Loucy (cell line): ENCODE measurements around the gene GUCD1.

Experiments
- H2AFZ ChIP-seq: fragments of 200-600 bp; sonication (generic); 2 replicates; pipeline ENCODE4 v1.6.0; 2016; ENCODE audit warnings: antibody characterized with exemption, mild to moderate bottlenecking, low read length, moderate library complexity
- H3F3A ChIP-seq: fragments of 200-600 bp; 2 replicates; pipeline ENCODE4 v1.6.0; 2016; ENCODE audit warnings: antibody characterized with exemption, low read depth, mild to moderate bottlenecking
- H3K27me3 ChIP-seq: fragments of 200-600 bp; sonication (generic); 2 replicates; pipeline ENCODE4 v1.6.1; 2014; ENCODE audit warnings: low read length, mild to moderate bottlenecking; ENCODE audit not compliant: insufficient read depth, poor library complexity, severe bottlenecking
- H3K36me3 ChIP-seq: fragments of 200-600 bp; sonication (generic); 2 replicates; pipeline ENCODE4 v1.6.1; 2016; ENCODE audit warnings: low read length; ENCODE audit not compliant: insufficient read depth
- H3K4me1 ChIP-seq: fragments of 200-600 bp; sonication (generic); 2 replicates; pipeline ENCODE4 v1.5.1; 2014; ENCODE audit warnings: low read length, mild to moderate bottlenecking; ENCODE audit not compliant: insufficient read depth, poor library complexity, severe bottlenecking
- H3K4me2 ChIP-seq: fragments of 200-600 bp; sonication (generic); 2 replicates; pipeline ENCODE4 v1.6.0; 2014; ENCODE audit warnings: antibody characterized with exemption, low read length, low read depth, mild to moderate bottlenecking; ENCODE audit not compliant: poor library complexity, severe bottlenecking
- H3K4me3 ChIP-seq: fragments of 200-600 bp; sonication (generic); 2 replicates; pipeline ENCODE4 v1.5.1; 2014; ENCODE audit warnings: low read length, mild to moderate bottlenecking, mixed read lengths; ENCODE audit not compliant: poor library complexity, severe bottlenecking
- H3K79me2 ChIP-seq: fragments of 200-600 bp; sonication (generic); 2 replicates; pipeline ENCODE4 v1.6.1; 2014; ENCODE audit warnings: low read length; ENCODE audit not compliant: insufficient read depth
- H3K9ac ChIP-seq: fragments of 200-600 bp; sonication (generic); 2 replicates; pipeline ENCODE4 v1.6.0; 2014; ENCODE audit warnings: mild to moderate bottlenecking, low read depth, low read length, moderate library complexity; ENCODE audit not compliant: poor library complexity, severe bottlenecking
- H3K9me2 ChIP-seq: fragments of 200-600 bp; sonication (generic); replicated peaks from 2 replicates; pipeline ENCODE4 v1.6.1; 2016; ENCODE audit warnings: low read depth, low read length, mixed read lengths
- H3K9me3 ChIP-seq: fragments of 200-600 bp; sonication (generic); 2 replicates; pipeline ENCODE4 v1.6.1; 2014; ENCODE audit warnings: mild to moderate bottlenecking, antibody characterized with exemption, low read length, low read depth; ENCODE audit not compliant: insufficient read depth
- H4K20me1 ChIP-seq: fragments of 200-600 bp; sonication (generic); 2 replicates; pipeline ENCODE4 v1.6.0; 2014; ENCODE audit warnings: antibody characterized with exemption, low read length, mild to moderate bottlenecking; ENCODE audit not compliant: insufficient read depth, poor library complexity, severe bottlenecking
- EZH2phosphoT487 ChIP-seq: fragments of 200-600 bp; IDR thresholded peaks from 2 replicates; pipeline ENCODE4 v1.6.1; 2018; ENCODE audit warnings: antibody characterized with exemption, mild to moderate bottlenecking, moderate library complexity, borderline replicate concordance
- TF ChIP-seq, protein P1 (sequence below): fragments of 200-600 bp; sonication (generic); conservative IDR thresholded peaks from 2 replicates; pipeline ENCODE4 v1.5.1; 2014; ENCODE audit warnings: mild to moderate bottlenecking, antibody characterized with exemption, low read length

Gene GUCD1

DNA sequence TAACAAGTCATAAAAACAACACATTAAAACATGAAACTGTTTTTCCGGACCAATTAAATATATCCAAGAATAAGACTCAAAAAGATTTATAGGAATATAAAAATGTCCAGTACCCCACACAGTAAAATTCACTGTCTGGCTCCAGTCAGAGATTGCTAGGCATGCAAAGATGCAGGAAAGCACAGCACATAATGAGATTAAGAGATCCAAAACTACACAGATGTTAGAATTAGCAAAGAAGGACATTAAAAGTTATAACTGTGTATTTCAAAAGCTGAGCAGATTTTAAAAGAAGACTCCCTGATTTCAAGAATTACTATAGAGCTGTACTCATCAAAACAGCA, 24.3 kb upstream of the GUCD1 start:
- H3K4me1 ChIP-seq = no peaks in the 10 kb centered on the region

DNA sequence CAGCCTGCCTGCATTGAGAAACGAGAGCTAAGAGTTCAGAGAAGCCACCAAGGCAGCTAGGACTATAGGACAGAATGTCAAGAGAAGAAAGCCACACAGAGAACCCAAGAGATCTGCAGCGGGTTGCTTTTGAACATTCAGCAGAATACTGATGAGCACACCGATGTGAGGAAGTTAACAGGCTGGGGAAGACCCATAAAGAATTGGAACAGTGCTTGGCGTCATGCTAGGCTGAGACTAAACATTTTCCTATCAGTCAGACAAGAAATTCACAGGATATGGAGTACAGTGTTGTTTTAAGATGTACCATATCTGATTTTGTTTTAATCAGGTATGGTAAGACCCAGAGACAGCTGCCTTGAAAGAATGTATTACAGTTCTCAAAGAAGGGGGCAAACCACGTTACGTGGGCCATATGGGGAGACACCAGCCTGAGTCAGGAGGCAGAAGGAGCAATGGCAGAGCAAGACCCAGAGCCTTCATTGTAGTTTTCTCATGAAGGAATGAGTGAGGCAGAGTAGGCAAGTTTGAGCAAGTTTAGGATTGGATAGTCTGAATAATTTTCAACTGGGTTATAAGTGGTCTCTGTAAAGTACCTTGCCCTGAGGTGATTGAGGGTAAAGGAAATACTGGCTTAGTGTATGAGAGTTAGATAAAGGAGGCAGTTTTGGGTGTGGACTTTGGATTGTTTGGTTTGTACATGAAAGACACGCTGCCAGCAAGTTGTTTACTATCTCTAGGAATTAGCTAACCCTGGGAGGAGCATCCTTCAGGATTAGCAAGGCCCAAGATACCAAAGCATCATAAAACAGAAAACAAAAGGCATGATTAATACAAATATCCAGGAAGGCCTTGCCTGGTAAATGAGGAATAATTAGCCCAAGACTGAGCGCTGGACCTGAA, 23.7 kb upstream of the GUCD1 start:
- H3K9ac ChIP-seq = no peak overlapping the region
- TF ChIP-seq EZH2phosphoT487 = no peak
- TF ChIP-seq, protein P1, sequence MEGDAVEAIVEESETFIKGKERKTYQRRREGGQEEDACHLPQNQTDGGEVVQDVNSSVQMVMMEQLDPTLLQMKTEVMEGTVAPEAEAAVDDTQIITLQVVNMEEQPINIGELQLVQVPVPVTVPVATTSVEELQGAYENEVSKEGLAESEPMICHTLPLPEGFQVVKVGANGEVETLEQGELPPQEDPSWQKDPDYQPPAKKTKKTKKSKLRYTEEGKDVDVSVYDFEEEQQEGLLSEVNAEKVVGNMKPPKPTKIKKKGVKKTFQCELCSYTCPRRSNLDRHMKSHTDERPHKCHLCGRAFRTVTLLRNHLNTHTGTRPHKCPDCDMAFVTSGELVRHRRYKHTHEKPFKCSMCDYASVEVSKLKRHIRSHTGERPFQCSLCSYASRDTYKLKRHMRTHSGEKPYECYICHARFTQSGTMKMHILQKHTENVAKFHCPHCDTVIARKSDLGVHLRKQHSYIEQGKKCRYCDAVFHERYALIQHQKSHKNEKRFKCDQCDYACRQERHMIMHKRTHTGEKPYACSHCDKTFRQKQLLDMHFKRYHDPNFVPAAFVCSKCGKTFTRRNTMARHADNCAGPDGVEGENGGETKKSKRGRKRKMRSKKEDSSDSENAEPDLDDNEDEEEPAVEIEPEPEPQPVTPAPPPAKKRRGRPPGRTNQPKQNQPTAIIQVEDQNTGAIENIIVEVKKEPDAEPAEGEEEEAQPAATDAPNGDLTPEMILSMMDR = no peak
- no peaks in the 10 kb centered on the region for H3K27me3 ChIP-seq
- no peaks in the 10 kb centered on the region for H3K9me3 ChIP-seq
- H3F3A ChIP-seq = no peaks in the 10 kb centered on the region
- no peak overlapping the region for H3K4me3 ChIP-seq
- H3K36me3 ChIP-seq = peaks cover 25% of the 10 kb centered on the region; the same call in 1 of the 2 replicates
- H3K4me1 ChIP-seq = no peaks in the 10 kb centered on the region
- H3K79me2 ChIP-seq = no peaks in the 10 kb centered on the region
- H3K9me2 ChIP-seq = no peaks in the 10 kb centered on the region
- H2AFZ ChIP-seq = no peak overlapping the region
- no peak overlapping the region for H3K4me2 ChIP-seq
- no peaks in the 10 kb centered on the region for H4K20me1 ChIP-seq

More for the DNA sequence above, 24.3 kb upstream of the GUCD1 start:
- Histone ChIP-seq H2AFZ (no peak overlapping the region), H3F3A (no peaks in the 10 kb centered on the region), H3K79me2 (no peaks in the 10 kb centered on the region), H3K27me3 (no peaks in the 10 kb centered on the region), H3K4me2 (no peak overlapping the region), H3K9ac (no peak overlapping the region), H3K9me2 (no peaks in the 10 kb centered on the region), H4K20me1 (no peaks in the 10 kb centered on the region), H3K9me3 (no peaks in the 10 kb centered on the region), H3K36me3 (peaks cover 19% of the 10 kb centered on the region; the same call in 1 of the 2 replicates), H3K4me3 (no peak overlapping the region)
- TF ChIP-seq EZH2phosphoT487 = no peak
- TF ChIP-seq, protein P1 = no peak

DNA sequence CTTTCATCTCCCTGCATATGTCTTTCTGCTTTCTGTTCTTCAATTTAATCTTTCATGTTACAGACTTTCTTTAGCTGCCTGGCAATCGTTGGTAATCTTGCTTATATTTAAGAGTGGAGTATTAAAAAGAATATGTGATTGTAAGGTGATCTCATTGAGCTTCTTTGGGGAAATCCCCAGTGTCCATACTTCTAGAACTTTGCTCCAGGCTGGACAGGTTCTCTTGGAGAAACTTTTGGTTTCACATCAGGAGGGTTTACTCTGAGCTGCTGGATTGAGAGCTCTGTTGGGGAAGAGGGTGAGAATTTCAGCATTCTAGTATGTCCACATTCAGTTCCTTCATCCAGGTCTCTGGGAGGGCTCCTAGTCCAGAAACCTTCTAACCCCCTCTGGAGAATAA, 21.8 kb upstream of the GUCD1 start:
- no peaks in the 10 kb centered on the region for H3K9me2 ChIP-seq
- H3K9me3 ChIP-seq = no peaks in the 10 kb centered on the region
- no peaks in the 10 kb centered on the region for H3K4me1 ChIP-seq
- H3K4me3 ChIP-seq = no peak overlapping the region
- no peak overlapping the region for H2AFZ ChIP-seq
- no peaks in the 10 kb centered on the region for H3F3A ChIP-seq
- H3K9ac ChIP-seq = no peak overlapping the region
- no peaks in the 10 kb centered on the region for H3K27me3 ChIP-seq
- H3K4me2 ChIP-seq = no peak overlapping the region
- peaks cover 44% of the 10 kb centered on the region; the same call in 1 of the 2 replicates for H3K36me3 ChIP-seq
- TF ChIP-seq, protein P1 = no peak
- no peaks in the 10 kb centered on the region for H4K20me1 ChIP-seq
- H3K79me2 ChIP-seq = no peaks in the 10 kb centered on the region
